ENCODE results near the gene TBCD. TPM values are rescaled to one million over a fixed set of nuclear protein-coding genes. Genes with fewer than 3 reads are reported as not detected.

The TBCD gene
- total and polyA plus RNA-seq, 8 donors, result 28.7 to 161 (median 40.0) TPM

GRCh38 chr17:82789806-82790205, 37.9 kb downstream of the TBCD start:
- intact Hi-C loops (cut with DNase I), result loop anchor here in 1 of 3 donors (10.0 kb wide), 1 partner anchor 125 kb away; no protein-coding TSS in a partner anchor
- no peaks in the 10 kb centered on the region for H3K36me3 ChIP-seq
- WGBS, 2 donors, result 94% methylated on average over 18 of the region's 18 CpGs
- no peak for TF ChIP-seq CTCF (IDR thresholded peaks at IDR 0.05)
- no peaks in the 10 kb centered on the region for H3K9me3 ChIP-seq
- ATAC-seq (no peak), DNase-seq (peak in 1 of 6 donors; percentile 40), FAIRE-seq (no peak)
- H3K27me3 ChIP-seq, result no peaks in the 10 kb centered on the region
- no peaks in the 10 kb centered on the region for H3K4me1 ChIP-seq
- no peak overlapping the region for H3K4me3 ChIP-seq
- H3K27ac ChIP-seq, result no peak overlapping the region

- no peak for TF ChIP-seq CTCF (IDR thresholded peaks at IDR 0.05)
- Histone ChIP-seq H3K4me1 (no peaks in the 10 kb centered on the region), H3K36me3 (no peaks in the 10 kb centered on the region), H3K9me3 (no peaks in the 10 kb centered on the region), H3K27me3 (no peaks in the 10 kb centered on the region), H3K4me3 (no peak overlapping the region), H3K27ac (no peak overlapping the region)
- ATAC-seq (no peak), DNase-seq (peak in 1 of 6 donors; percentile 46), FAIRE-seq (no peak)
- intact Hi-C loops (cut with DNase I), result no loop called here
- 94 to 99% methylated on average over 13 of the region's 13 CpGs for WGBS, 2 donors
Measured at GRCh38 chr17:82790391-82790790, 38.5 kb downstream of the TBCD start.

DNA sequence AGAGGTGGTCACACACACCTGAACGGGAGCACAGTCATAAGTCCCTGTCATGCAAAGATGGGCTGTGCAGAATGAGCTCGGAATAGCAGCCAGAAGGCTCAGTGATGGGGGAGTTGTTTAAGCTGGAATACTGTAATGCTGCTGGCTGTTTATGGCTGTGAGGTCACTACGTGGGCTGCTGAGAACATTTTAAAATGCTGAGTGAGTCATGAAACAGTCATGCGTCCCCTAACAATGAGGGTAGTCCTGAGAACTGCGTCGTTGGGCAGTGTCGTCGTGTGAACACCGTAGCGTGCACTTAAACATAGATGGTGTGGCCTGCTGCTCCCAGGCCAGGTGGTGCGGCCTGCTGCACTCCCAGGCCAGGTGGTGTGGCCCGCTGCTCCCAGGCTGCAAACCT, 39.7 kb downstream of the TBCD start:
- peak in 1 of 4 donors; percentile 23 for ATAC-seq
- no peaks in the 10 kb centered on the region for H3K9me3 ChIP-seq
- no peaks in the 10 kb centered on the region for H3K4me1 ChIP-seq
- no peaks in the 10 kb centered on the region for H3K36me3 ChIP-seq
- WGBS, 2 donors, result 86 to 89% methylated on average over 12 of the region's 12 CpGs
- intact Hi-C loops (cut with DNase I), result no loop called here
- peak in 1 of 6 donors; percentile 29 for DNase-seq
- no peak for FAIRE-seq
- H3K27me3 ChIP-seq, result no peaks in the 10 kb centered on the region
- TF ChIP-seq CTCF (IDR thresholded peaks at IDR 0.05), result no peak
- H3K27ac ChIP-seq, result no peak overlapping the region
- H3K4me3 ChIP-seq, result no peak overlapping the region

GRCh38 chr17:82793974-82794630, 42.2 kb downstream of the TBCD start:
- WGBS, 2 donors, result 86 to 91% methylated on average over 15 of the region's 15 CpGs
- H3K27ac ChIP-seq, result no peak overlapping the region
- FAIRE-seq (no peak), DNase-seq (no peak), ATAC-seq (no peak)
- no peaks in the 10 kb centered on the region for H3K9me3 ChIP-seq
- intact Hi-C loops (cut with DNase I), result no loop called here
- H3K36me3 ChIP-seq, result no peaks in the 10 kb centered on the region
- H3K4me1 ChIP-seq, result no peaks in the 10 kb centered on the region
- H3K4me3 ChIP-seq, result no peak overlapping the region
- H3K27me3 ChIP-seq, result no peaks in the 10 kb centered on the region
- no peak for TF ChIP-seq CTCF (IDR thresholded peaks at IDR 0.05)

DNA sequence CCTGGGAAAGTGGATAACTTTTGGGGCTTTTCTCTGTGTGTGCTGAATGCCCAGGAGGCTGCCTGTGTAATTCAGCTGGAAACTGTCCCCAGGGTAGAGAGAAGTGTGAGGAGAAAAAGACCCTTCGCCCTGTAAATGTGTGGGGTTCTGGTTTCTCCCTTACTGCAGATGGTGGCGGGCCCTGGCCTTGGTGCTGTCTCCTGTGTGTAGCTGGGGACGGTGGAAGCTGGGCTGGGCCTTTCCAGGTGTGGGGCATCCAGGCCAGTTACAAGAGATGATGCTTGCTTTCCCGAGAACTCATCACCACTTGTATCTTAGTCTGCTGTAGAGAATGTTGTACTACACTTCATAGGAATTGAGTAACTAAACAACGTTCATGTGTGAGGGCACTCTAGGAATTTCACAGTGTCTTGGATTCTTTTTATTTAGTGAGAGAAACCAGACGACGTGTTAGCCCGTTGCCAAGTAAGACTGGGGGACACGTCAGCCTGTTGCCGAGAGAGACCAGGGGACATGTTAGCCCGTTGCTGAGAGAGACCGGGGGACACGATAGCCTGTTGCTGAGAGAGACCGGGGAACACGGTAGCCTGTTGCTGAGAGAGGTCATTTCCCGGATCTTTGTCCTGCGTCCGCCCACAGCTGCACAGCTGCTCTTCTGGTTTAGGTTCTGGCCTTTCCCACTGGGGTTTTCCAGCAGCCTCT, 43.1 kb downstream of the TBCD start:
- peak in 3 of 4 donors; percentile 38 to 68 (median 49) for ATAC-seq
- Histone ChIP-seq H3K36me3 (no peaks in the 10 kb centered on the region), H3K9me3 (no peaks in the 10 kb centered on the region), H3K4me1 (no peaks in the 10 kb centered on the region), H3K4me3 (no peak overlapping the region), H3K27ac (peak overlapping the region in 1 of 4 donors; percentile 9), H3K27me3 (no peaks in the 10 kb centered on the region)
- 84 to 87% methylated on average over 18 of the region's 18 CpGs for WGBS, 2 donors
- no peak for DNase-seq
- intact Hi-C loops (cut with DNase I), result no loop called here
- FAIRE-seq, result no peak
- no peak for TF ChIP-seq CTCF (IDR thresholded peaks at IDR 0.05)
